ENCODE results near the gene ST3GAL5.

The ST3GAL5 gene

GRCh38 chr2:85814802-85815550 lies 73.8 kb downstream of the ST3GAL5 start:
- ATAC-seq (ENCODE audit: insufficient read depth, low read depth) = no peak
- Histone ChIP-seq H3K36me3 (ENCODE audit: insufficient read depth, low read length) (no peaks in the 10 kb centered on the region), H3K9ac (ENCODE audit: low read depth, low read length) (no peak overlapping the region), H3K4me1 (ENCODE audit: insufficient read depth, low read length) (no peaks in the 10 kb centered on the region), H3K27ac (ENCODE audit: low read length) (no peak overlapping the region), H4K20me1 (ENCODE audit: insufficient read depth, low read length) (no peaks in the 10 kb centered on the region), H3K9me3 (ENCODE audit: insufficient read depth, low read length, severe bottlenecking) (no peaks in the 10 kb centered on the region), H3K4me3 (ENCODE audit: low read depth in 1 of 2, low read length in 2 of 2) (no peak overlapping the region), H2AFZ (ENCODE audit: low read depth, low read length) (no peak overlapping the region; the same call in 1 of the 2 replicates), H3K4me2 (ENCODE audit: insufficient read depth, low read length) (no peak overlapping the region), H3K27me3 (ENCODE audit: insufficient read depth, low read length, poor library complexity) (peaks cover 7% of the 10 kb centered on the region), H3K79me2 (ENCODE audit: insufficient read depth, low read length) (no peaks in the 10 kb centered on the region)
- DNase-seq = no peak
- TF ChIP-seq, protein P1, sequence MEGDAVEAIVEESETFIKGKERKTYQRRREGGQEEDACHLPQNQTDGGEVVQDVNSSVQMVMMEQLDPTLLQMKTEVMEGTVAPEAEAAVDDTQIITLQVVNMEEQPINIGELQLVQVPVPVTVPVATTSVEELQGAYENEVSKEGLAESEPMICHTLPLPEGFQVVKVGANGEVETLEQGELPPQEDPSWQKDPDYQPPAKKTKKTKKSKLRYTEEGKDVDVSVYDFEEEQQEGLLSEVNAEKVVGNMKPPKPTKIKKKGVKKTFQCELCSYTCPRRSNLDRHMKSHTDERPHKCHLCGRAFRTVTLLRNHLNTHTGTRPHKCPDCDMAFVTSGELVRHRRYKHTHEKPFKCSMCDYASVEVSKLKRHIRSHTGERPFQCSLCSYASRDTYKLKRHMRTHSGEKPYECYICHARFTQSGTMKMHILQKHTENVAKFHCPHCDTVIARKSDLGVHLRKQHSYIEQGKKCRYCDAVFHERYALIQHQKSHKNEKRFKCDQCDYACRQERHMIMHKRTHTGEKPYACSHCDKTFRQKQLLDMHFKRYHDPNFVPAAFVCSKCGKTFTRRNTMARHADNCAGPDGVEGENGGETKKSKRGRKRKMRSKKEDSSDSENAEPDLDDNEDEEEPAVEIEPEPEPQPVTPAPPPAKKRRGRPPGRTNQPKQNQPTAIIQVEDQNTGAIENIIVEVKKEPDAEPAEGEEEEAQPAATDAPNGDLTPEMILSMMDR (IDR thresholded peaks at IDR 0.05; ENCODE audit: borderline replicate concordance, extremely low read depth, low read length, poor library complexity, severe bottlenecking) = no peak
- TF ChIP-seq EZH2 (IDR thresholded peaks at IDR 0.05; ENCODE audit: borderline replicate concordance, low read depth, low read length, severe bottlenecking) = no peak

GRCh38 chr2:85813982-85814801 lies 74.6 kb downstream of the ST3GAL5 start:
- no peaks in the 10 kb centered on the region for H3K79me2 ChIP-seq (ENCODE audit: insufficient read depth, low read length)
- no peak overlapping the region for H3K4me2 ChIP-seq (ENCODE audit: insufficient read depth, low read length)
- H3K36me3 ChIP-seq (ENCODE audit: insufficient read depth, low read length) = no peaks in the 10 kb centered on the region
- H3K9me3 ChIP-seq (ENCODE audit: insufficient read depth, low read length, severe bottlenecking) = no peaks in the 10 kb centered on the region
- no peaks in the 10 kb centered on the region for H4K20me1 ChIP-seq (ENCODE audit: insufficient read depth, low read length)
- no peak overlapping the region for H3K27ac ChIP-seq (ENCODE audit: low read length)
- peaks cover 2% of the 10 kb centered on the region for H3K27me3 ChIP-seq (ENCODE audit: insufficient read depth, low read length, poor library complexity)
- H3K4me1 ChIP-seq (ENCODE audit: insufficient read depth, low read length) = no peaks in the 10 kb centered on the region
- ATAC-seq (ENCODE audit: insufficient read depth, low read depth) (peak; percentile 99), DNase-seq (peak; percentile 83)
- H2AFZ ChIP-seq (ENCODE audit: low read depth, low read length) = no peak overlapping the region
- TF ChIP-seq, protein P1 (IDR thresholded peaks at IDR 0.05; ENCODE audit: borderline replicate concordance, extremely low read depth, low read length, poor library complexity, severe bottlenecking) = peak; percentile 99
- no peak for TF ChIP-seq EZH2 (IDR thresholded peaks at IDR 0.05; ENCODE audit: borderline replicate concordance, low read depth, low read length, severe bottlenecking)
- no peak overlapping the region for H3K4me3 ChIP-seq (ENCODE audit: low read depth in 1 of 2, low read length in 2 of 2)
- no peak overlapping the region for H3K9ac ChIP-seq (ENCODE audit: low read depth, low read length)

DNA sequence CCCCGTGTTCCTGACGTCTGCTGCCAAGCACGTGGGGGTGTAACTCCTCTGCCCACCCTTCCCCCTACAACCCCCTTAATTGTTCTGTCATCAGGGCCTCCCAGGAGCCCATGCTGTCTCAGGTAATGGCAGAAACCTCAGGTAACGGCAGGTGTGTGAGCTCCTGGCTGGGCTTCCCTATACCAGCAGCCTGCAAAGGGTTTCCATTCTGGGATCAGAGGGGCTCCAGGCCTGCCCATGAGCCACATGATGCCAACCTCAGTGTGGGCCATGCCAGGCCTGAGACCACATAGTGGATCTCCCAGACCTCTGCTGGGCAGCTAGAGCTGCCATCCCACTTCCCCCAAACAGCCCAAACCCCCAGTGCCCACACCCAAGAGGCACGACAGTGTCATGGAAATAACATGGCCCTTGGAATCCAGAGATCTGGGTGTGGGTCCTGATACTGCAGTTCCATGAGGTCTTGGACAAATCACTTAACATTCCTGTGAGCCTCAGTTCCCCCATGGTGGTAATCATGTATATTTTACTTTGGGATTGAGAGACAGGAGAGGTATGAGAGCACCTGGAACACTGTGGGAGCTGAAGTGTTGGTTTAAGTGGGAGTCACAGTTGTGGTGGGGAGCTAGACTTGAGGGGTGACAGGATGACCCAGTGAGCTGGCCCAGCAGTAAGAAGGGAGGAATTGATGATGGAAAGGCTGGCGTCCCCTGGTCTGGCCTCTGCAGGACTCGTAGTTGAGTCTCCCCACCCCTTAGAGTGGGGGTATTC lies 75.4 kb downstream of the ST3GAL5 start:
- Histone ChIP-seq H3K27ac (ENCODE audit: low read length) (no peak overlapping the region), H3K4me2 (ENCODE audit: insufficient read depth, low read length) (no peak overlapping the region), H3K4me3 (ENCODE audit: low read depth in 1 of 2, low read length in 2 of 2) (no peak overlapping the region), H3K27me3 (ENCODE audit: insufficient read depth, low read length, poor library complexity) (peaks cover 2% of the 10 kb centered on the region), H2AFZ (ENCODE audit: low read depth, low read length) (peak overlapping the region; percentile 47; the same call in 1 of the 2 replicates), H4K20me1 (ENCODE audit: insufficient read depth, low read length) (no peaks in the 10 kb centered on the region), H3K9me3 (ENCODE audit: insufficient read depth, low read length, severe bottlenecking) (no peaks in the 10 kb centered on the region), H3K9ac (ENCODE audit: low read depth, low read length) (no peak overlapping the region), H3K79me2 (ENCODE audit: insufficient read depth, low read length) (no peaks in the 10 kb centered on the region), H3K4me1 (ENCODE audit: insufficient read depth, low read length) (no peaks in the 10 kb centered on the region), H3K36me3 (ENCODE audit: insufficient read depth, low read length) (no peaks in the 10 kb centered on the region)
- TF ChIP-seq, protein P1 (IDR thresholded peaks at IDR 0.05; ENCODE audit: borderline replicate concordance, extremely low read depth, low read length, poor library complexity, severe bottlenecking) = no peak
- TF ChIP-seq EZH2 (IDR thresholded peaks at IDR 0.05; ENCODE audit: borderline replicate concordance, low read depth, low read length, severe bottlenecking) = no peak
- DNase-seq (no peak), ATAC-seq (ENCODE audit: insufficient read depth, low read depth) (no peak)
